Measurements from ENCODE around the gene SLC35B2.
A peak's percentile ranks its signal among the peaks of the same experiment; 100 is the strongest.

SLC35B2 gene

DNA sequence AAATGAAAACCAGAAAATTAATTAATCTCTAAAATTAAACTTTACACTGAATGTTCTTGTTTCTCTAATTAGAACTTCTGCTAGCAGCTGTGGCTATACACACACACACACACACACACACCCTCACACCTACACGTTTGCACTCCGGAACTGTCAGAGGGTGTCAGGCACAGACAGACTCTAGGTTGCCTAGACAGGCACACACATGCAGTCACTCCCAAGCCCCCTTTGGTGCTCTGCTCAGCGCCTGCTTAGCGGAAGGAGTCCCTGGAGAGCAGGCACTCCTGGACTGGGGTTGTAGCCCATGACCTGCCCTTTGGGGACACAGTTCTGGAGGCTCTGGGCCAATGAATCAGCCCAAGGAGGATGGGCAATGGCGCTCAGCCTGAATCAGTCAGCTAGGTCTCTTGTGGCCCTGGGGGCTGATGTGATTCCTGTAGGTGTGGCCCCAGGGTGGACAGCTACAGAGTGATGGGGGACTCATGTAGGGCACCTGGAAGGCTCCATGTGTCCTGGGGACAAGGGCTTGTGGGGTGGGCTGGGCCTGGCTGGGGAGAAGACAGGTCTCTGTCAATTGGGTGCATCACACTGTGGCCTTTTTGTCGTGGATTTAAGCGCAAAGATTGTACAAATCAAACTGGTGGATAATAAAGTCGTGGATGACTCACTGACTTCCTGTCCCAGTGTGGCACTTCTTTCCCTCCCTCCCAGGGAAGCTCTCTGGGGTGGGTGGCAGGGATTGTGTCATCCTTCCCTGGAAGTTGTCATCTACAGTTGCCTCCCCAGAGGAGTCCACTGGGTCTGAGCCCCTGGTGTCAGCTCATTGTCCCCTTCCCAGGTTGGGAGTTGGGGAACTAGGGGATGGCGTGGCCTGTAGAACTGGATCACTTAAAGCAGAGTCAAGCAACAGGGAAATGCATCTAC, 21.7 kb upstream of the SLC35B2 start (continued):
- no peak for TF ChIP-seq ZNF324 (tag by site-specific recombination; IDR thresholded peaks at IDR 0.05)
- peak; percentile 80 for TF ChIP-seq ZFHX2 (tag by site-specific recombination; conservative IDR thresholded peaks at IDR 0.05)
- TF ChIP-seq ZNF2 (tag by site-specific recombination; IDR thresholded peaks at IDR 0.05): no peak
- TF ChIP-seq ZNF544 (tag by site-specific recombination; IDR thresholded peaks at IDR 0.05): no peak
- TF ChIP-seq, protein P1, sequence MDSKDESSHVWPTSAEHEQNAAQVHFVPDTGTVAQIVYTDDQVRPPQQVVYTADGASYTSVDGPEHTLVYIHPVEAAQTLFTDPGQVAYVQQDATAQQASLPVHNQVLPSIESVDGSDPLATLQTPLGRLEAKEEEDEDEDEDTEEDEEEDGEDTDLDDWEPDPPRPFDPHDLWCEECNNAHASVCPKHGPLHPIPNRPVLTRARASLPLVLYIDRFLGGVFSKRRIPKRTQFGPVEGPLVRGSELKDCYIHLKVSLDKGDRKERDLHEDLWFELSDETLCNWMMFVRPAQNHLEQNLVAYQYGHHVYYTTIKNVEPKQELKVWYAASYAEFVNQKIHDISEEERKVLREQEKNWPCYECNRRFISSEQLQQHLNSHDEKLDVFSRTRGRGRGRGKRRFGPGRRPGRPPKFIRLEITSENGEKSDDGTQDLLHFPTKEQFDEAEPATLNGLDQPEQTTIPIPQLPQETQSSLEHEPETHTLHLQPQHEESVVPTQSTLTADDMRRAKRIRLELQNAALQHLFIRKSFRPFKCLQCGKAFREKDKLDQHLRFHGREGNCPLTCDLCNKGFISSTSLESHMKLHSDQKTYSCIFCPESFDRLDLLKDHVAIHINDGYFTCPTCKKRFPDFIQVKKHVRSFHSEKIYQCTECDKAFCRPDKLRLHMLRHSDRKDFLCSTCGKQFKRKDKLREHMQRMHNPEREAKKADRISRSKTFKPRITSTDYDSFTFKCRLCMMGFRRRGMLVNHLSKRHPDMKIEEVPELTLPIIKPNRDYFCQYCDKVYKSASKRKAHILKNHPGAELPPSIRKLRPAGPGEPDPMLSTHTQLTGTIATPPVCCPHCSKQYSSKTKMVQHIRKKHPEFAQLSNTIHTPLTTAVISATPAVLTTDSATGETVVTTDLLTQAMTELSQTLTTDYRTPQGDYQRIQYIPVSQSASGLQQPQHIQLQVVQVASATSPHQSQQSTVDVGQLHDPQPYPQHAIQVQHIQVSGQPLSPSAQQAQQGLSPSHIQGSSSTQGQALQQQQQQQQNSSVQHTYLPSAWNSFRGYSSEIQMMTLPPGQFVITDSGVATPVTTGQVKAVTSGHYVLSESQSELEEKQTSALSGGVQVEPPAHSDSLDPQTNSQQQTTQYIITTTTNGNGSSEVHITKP (tag by site-specific recombination; IDR thresholded peaks at IDR 0.05): no peak
- TF ChIP-seq ZNF629 (tag by site-specific recombination; IDR thresholded peaks at IDR 0.05): peak; percentile 63
- no peak for TF ChIP-seq OVOL3 (tag by site-specific recombination; IDR thresholded peaks at IDR 0.05)
- no peak for TF ChIP-seq ZNF561 (tag by site-specific recombination; IDR thresholded peaks at IDR 0.05; ENCODE audit: borderline replicate concordance)
- TF ChIP-seq ZNF701 (tag by site-specific recombination; IDR thresholded peaks at IDR 0.05): peak; percentile 98
- no peak for TF ChIP-seq ZNF169 (tag by site-specific recombination; IDR thresholded peaks at IDR 0.05)
- TF ChIP-seq SCRT2 (tag by site-specific recombination; IDR thresholded peaks at IDR 0.05): peak; percentile 50
- TF ChIP-seq GLIS1 (tag by site-specific recombination; IDR thresholded peaks at IDR 0.05): peak; percentile 82
- TF ChIP-seq, protein P2, sequence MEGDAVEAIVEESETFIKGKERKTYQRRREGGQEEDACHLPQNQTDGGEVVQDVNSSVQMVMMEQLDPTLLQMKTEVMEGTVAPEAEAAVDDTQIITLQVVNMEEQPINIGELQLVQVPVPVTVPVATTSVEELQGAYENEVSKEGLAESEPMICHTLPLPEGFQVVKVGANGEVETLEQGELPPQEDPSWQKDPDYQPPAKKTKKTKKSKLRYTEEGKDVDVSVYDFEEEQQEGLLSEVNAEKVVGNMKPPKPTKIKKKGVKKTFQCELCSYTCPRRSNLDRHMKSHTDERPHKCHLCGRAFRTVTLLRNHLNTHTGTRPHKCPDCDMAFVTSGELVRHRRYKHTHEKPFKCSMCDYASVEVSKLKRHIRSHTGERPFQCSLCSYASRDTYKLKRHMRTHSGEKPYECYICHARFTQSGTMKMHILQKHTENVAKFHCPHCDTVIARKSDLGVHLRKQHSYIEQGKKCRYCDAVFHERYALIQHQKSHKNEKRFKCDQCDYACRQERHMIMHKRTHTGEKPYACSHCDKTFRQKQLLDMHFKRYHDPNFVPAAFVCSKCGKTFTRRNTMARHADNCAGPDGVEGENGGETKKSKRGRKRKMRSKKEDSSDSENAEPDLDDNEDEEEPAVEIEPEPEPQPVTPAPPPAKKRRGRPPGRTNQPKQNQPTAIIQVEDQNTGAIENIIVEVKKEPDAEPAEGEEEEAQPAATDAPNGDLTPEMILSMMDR (tag by site-specific recombination; IDR thresholded peaks at IDR 0.05): no peak
- TF ChIP-seq ZNF596 (tag by site-specific recombination; IDR thresholded peaks at IDR 0.05): no peak
- TF ChIP-seq ZNF585B (tag by site-specific recombination; IDR thresholded peaks at IDR 0.05): no peak
- no peak for TF ChIP-seq ZNF624 (tag by site-specific recombination; IDR thresholded peaks at IDR 0.05)
- TF ChIP-seq, protein P3, sequence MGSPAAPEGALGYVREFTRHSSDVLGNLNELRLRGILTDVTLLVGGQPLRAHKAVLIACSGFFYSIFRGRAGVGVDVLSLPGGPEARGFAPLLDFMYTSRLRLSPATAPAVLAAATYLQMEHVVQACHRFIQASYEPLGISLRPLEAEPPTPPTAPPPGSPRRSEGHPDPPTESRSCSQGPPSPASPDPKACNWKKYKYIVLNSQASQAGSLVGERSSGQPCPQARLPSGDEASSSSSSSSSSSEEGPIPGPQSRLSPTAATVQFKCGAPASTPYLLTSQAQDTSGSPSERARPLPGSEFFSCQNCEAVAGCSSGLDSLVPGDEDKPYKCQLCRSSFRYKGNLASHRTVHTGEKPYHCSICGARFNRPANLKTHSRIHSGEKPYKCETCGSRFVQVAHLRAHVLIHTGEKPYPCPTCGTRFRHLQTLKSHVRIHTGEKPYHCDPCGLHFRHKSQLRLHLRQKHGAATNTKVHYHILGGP (tag by site-specific recombination; IDR thresholded peaks at IDR 0.05): no peak
- TF ChIP-seq, protein P4, sequence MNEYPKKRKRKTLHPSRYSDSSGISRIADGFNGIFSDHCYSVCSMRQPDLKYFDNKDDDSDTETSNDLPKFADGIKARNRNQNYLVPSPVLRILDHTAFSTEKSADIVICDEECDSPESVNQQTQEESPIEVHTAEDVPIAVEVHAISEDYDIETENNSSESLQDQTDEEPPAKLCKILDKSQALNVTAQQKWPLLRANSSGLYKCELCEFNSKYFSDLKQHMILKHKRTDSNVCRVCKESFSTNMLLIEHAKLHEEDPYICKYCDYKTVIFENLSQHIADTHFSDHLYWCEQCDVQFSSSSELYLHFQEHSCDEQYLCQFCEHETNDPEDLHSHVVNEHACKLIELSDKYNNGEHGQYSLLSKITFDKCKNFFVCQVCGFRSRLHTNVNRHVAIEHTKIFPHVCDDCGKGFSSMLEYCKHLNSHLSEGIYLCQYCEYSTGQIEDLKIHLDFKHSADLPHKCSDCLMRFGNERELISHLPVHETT (tag by site-specific recombination; IDR thresholded peaks at IDR 0.05): no peak
- no peak for TF ChIP-seq ZNF157 (tag by site-specific recombination; IDR thresholded peaks at IDR 0.05)
- TF ChIP-seq, protein P5, sequence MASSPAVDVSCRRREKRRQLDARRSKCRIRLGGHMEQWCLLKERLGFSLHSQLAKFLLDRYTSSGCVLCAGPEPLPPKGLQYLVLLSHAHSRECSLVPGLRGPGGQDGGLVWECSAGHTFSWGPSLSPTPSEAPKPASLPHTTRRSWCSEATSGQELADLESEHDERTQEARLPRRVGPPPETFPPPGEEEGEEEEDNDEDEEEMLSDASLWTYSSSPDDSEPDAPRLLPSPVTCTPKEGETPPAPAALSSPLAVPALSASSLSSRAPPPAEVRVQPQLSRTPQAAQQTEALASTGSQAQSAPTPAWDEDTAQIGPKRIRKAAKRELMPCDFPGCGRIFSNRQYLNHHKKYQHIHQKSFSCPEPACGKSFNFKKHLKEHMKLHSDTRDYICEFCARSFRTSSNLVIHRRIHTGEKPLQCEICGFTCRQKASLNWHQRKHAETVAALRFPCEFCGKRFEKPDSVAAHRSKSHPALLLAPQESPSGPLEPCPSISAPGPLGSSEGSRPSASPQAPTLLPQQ (tag by site-specific recombination; IDR thresholded peaks at IDR 0.05): no peak
- TF ChIP-seq ZNF354C (tag by site-specific recombination; IDR thresholded peaks at IDR 0.05; ENCODE audit: borderline replicate concordance, low read depth): no peak
- TF ChIP-seq, protein P6, sequence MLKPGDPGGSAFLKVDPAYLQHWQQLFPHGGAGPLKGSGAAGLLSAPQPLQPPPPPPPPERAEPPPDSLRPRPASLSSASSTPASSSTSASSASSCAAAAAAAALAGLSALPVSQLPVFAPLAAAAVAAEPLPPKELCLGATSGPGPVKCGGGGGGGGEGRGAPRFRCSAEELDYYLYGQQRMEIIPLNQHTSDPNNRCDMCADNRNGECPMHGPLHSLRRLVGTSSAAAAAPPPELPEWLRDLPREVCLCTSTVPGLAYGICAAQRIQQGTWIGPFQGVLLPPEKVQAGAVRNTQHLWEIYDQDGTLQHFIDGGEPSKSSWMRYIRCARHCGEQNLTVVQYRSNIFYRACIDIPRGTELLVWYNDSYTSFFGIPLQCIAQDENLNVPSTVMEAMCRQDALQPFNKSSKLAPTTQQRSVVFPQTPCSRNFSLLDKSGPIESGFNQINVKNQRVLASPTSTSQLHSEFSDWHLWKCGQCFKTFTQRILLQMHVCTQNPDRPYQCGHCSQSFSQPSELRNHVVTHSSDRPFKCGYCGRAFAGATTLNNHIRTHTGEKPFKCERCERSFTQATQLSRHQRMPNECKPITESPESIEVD (tag by site-specific recombination; IDR thresholded peaks at IDR 0.05): no peak
- TF ChIP-seq, protein P7, sequence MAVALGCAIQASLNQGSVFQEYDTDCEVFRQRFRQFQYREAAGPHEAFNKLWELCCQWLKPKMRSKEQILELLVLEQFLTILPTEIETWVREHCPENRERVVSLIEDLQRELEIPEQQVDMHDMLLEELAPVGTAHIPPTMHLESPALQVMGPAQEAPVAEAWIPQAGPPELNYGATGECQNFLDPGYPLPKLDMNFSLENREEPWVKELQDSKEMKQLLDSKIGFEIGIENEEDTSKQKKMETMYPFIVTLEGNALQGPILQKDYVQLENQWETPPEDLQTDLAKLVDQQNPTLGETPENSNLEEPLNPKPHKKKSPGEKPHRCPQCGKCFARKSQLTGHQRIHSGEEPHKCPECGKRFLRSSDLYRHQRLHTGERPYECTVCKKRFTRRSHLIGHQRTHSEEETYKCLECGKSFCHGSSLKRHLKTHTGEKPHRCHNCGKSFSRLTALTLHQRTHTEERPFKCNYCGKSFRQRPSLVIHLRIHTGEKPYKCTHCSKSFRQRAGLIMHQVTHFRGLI (tag by site-specific recombination; IDR thresholded peaks at IDR 0.05): no peak
- no peak for TF ChIP-seq OSR2 (tag by site-specific recombination; IDR thresholded peaks at IDR 0.05)
- TF ChIP-seq ZNF623 (tag by site-specific recombination; IDR thresholded peaks at IDR 0.05): no peak
- no peak for TF ChIP-seq ZNF707 (tag by site-specific recombination; IDR thresholded peaks at IDR 0.05)

Data from HEK293 (cell line).